OCI-M1 (cell line): ENCODE results near the gene KCNK5.

Experiments
- DNase-seq: peaks from one replicate; lab custom pipeline; 2025; lab: John Stamatoyannopoulos, UW

The KCNK5 gene

GRCh38 chr6:39215640-39216158 is 13.6 kb downstream of the KCNK5 start:
- DNase-seq = no peak

GRCh38 chr6:39214846-39215639 is 14.2 kb downstream of the KCNK5 start:
- DNase-seq = no peak

- no peak for DNase-seq
These were observed 15.0 kb downstream of the KCNK5 start for GRCh38 chr6:39214120-39214813.

- DNase-seq = peak; percentile 25
These were observed 15.9 kb downstream of the KCNK5 start for GRCh38 chr6:39213195-39213920.

- DNase-seq = no peak
These were observed 18.1 kb downstream of the KCNK5 start for GRCh38 chr6:39211183-39211582.

GRCh38 chr6:39210450-39210849 is 18.8 kb downstream of the KCNK5 start:
- no peak for DNase-seq

- DNase-seq = no peak
These were observed 19.4 kb downstream of the KCNK5 start for GRCh38 chr6:39209911-39210310.

- DNase-seq = no peak
These were observed 19.9 kb downstream of the KCNK5 start for GRCh38 chr6:39209360-39209811.

GRCh38 chr6:39208223-39208739 is 21.0 kb downstream of the KCNK5 start:
- DNase-seq = no peak

GRCh38 chr6:39207416-39208222 is 21.7 kb downstream of the KCNK5 start:
- DNase-seq = no peak

GRCh38 chr6:39206250-39206721 is 23.0 kb downstream of the KCNK5 start:
- no peak for DNase-seq

- no peak for DNase-seq
These were observed 24.5 kb downstream of the KCNK5 start for GRCh38 chr6:39204646-39205244.

- DNase-seq = peak; percentile 17
These were observed 25.1 kb downstream of the KCNK5 start for GRCh38 chr6:39204160-39204495.

- no peak for DNase-seq
These were observed 25.7 kb downstream of the KCNK5 start for GRCh38 chr6:39203436-39204159.

- DNase-seq = no peak
These were observed 27.1 kb downstream of the KCNK5 start for GRCh38 chr6:39202166-39202565.

GRCh38 chr6:39200498-39201020 is 28.7 kb downstream of the KCNK5 start:
- no peak for DNase-seq

GRCh38 chr6:39199976-39200375 is 29.3 kb downstream of the KCNK5 start:
- DNase-seq = no peak

GRCh38 chr6:39199231-39199940 is 29.9 kb downstream of the KCNK5 start:
- DNase-seq = no peak

- DNase-seq = no peak
These were observed 30.7 kb downstream of the KCNK5 start for GRCh38 chr6:39198528-39198927.
